Stimulated activated CD8-positive, alpha-beta memory T cell treated with anti-CD3 and anti-CD28 coated beads, Interleukin-12 subunit alpha, Interleukin-12 subunit beta, amount 100 ng/mL, for 24 hours (primary cell): ENCODE data around the gene IGFL4.
A peak's percentile ranks its signal among the peaks of the same experiment; 100 is the strongest.

Experiments
- DNase-seq: peaks from one replicate; pipeline ENCODE4 v3.0.0-alpha.2; 2020; ENCODE audit errors: extremely low read depth

The IGFL4 gene

DNA sequence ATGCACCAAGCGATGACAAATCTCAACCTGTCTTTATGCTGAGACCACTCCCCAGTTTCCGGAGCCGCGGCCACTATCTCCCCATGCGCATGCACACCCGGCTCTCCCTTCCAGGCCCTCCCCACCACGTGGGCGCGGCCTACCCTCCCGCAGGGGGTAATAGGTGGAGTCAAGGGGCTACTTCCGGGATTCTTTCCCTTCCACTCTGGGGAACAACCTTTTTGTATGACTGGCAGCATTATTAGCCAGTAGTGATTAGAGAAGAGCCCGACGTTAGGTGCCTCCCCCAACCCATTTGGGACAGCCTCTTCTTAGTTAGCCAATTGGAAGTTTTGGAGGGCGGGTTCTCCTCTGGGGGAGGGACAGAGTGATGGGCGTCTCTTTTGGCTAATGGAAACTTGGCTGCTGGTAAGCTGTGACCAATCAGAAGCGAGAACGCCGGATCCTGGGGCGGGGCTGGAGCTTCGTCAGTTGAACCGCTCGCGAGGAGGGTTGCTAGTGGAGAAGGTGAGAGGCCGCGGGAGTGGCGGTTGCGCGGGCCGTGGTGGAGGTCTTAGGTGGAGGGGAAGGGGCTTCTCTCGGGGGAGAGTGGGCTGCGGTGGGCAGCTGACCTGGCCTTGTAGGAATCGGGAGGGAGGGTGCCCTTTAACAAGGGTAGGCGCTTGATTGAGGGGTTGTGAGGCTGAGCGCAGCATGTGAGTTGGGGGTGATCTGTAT is 45.6 kb downstream of the IGFL4 start, which contains the start of gene CCDC61:
TSS of gene CCDC61 (plus strand) at position 470 of the 717 bp plus-strand sequence. CDS start 7,552 bp downstream, outside the sequence.
- DNase-seq: peak; percentile 84

DNA sequence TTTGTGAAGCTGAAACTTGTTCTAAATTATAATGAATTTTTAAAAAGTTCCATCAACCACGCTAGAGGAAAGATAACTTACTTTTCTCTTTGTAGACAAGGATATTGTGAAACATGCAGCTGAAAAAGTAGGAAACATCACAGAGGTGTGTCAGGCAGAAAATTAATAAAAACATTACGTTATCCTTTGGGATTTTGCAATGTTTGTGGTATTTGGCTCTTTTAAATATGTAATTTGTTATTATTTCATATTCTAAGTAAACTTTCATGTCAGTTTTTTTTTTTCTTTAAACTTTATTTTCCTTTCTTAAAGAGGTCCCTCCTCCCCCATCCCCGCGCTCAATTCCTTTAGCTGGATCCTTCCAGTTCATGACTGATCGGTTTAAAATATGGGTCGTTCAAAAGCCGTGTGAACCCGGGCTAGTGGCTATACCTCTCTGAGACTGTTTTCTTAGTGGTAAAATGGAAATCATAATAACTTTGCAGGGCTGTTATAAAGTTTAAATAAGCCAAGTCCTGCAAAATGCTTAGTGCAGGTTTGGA is 46.3 kb downstream of the IGFL4 start:
- DNase-seq: no peak

DNA sequence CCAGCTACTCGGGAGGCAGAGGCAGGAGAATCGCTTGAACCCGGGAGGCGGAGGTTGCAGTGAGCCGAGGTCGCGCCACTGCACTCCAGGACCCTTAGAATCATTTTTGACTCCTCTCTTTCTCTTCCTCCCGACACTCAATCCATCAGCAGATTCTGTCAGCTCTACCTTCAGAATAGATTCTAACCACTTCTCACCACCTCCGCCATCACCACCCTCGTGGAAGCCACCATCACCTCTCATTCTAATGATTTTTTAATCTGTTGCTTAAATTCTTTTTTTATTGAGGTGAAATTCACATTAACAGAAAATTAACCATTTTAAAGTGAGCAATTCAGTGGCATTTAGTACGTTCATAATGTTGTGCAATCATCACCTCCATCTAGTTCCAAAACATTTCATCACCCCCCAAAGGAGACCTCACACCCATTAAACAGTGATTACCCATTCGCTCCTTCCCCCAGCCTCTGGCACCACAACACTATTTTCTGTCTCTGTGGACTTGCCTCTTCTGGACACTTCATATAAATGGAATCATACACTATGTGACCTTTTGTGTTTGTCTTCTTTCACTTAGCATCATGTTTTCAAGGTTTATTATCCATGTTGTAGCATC is 50.6 kb downstream of the IGFL4 start:
- no peak for DNase-seq
